ENCODE results near the gene TMEM150C. TPM values are rescaled to one million over a fixed set of nuclear protein-coding genes. Genes with fewer than 3 reads are reported as not detected.

TMEM150C gene
- total RNA-seq, 1 experiment from 2014 or later: not detected

Other genes with a start within 250 kb of the TMEM150C start
- 80.1 and 89.9 TPM in 2 replicates for gene HNRNPD, start 188.0 kb downstream of the TMEM150C start, total RNA-seq (2014; rRNA removed; shearing (Covaris generic))
- gene HNRNPDL, start 131.5 kb downstream of the TMEM150C start, total RNA-seq (2014; rRNA removed; shearing (Covaris generic)): 127 and 143 TPM in 2 replicates
- gene ENOPH1, start 131.4 kb downstream of the TMEM150C start, total RNA-seq (2014; rRNA removed; shearing (Covaris generic)): 67.9 and 74.9 TPM in 2 replicates
- 0.13 and 0.18 TPM in 2 replicates for gene SCD5, start 236.8 kb upstream of the TMEM150C start, total RNA-seq (2014; rRNA removed; shearing (Covaris generic))

Data from HT-29 (cell line).